Right atrium auricular region (tissue), 2 donors: Measurements from ENCODE around the gene LPCAT4. TPM values are rescaled to one million over a fixed set of nuclear protein-coding genes. Genes with fewer than 3 reads are reported as not detected.
"Not testable (repeated sequence)": the region's sequence is repeated elsewhere in the genome, so short reads cannot be mapped to it uniquely, and the experiment has no call there.

Source experiments
- DNase-seq: peaks from one replicate; pipeline ENCODE4 v3.0.0-alpha.2; 2019; ENCODE audit warnings: low spot score
- H3K27ac ChIP-seq, 2 donors: fragments of 200-600 bp; sonication (generic); 1 replicate in 1 of 2; 2 replicates in 1 of 2; pipeline ENCODE4 v1.5.1; 2016 to 2019
- H3K27me3 ChIP-seq, 2 donors: fragments of 200-600 bp; sonication (generic); one replicate each; pipeline versions ENCODE4 v1.5.1 to v1.6.0; 2017 to 2019
- H3K36me3 ChIP-seq: fragments of 200-600 bp; sonication (generic); one replicate; pipeline ENCODE4 v1.5.1; 2016
- H3K4me1 ChIP-seq, 2 donors: fragments of 200-600 bp; sonication (generic); one replicate each; pipeline versions ENCODE4 v1.5.1 to v1.6.0; 2017 to 2019
- H3K4me3 ChIP-seq, 2 donors: fragments of 200-600 bp; sonication (generic); 1 replicate in 1 of 2; 2 replicates in 1 of 2; pipeline ENCODE4 v1.5.1; 2017 to 2019; ENCODE audit warnings: mild to moderate bottlenecking in 1 of 2, moderate library complexity in 1 of 2
- H3K9me3 ChIP-seq, 2 donors: fragments of 200-600 bp; sonication (generic); one replicate each; pipeline ENCODE4 v1.5.1; 2019
- CTCF ChIP-seq, 2 donors: fragments of 200-600 bp; sonication (generic); IDR thresholded peaks; one replicate each; pipeline ENCODE4 v1.5.1; 2019; ENCODE audit warnings: antibody characterized with exemption in 2 of 2
- total RNA-seq, 2 donors: library from RNA; depleted of rRNA; stranded (reverse); fragments of >200 nt; gene quantifications; one replicate each; pipeline ENCODE4 v1.1.0, GENCODE V29; 2016

Gene LPCAT4
- total RNA-seq, 2 donors from 2014 or later, result 9.2 to 17.5 TPM

- DNase-seq, result no peak
- no peak for TF ChIP-seq CTCF (IDR thresholded peaks at IDR 0.05)
- Histone ChIP-seq H3K4me3 (no peak overlapping the region), H3K27me3 (no peaks in the 10 kb centered on the region), H3K4me1 (no peaks in the 10 kb centered on the region), H3K27ac (no peak overlapping the region), H3K36me3 (no peaks in the 10 kb centered on the region), H3K9me3 (no peaks in the 10 kb centered on the region)
Observed at GRCh38 chr15:34376856-34377255, 9.9 kb upstream of the LPCAT4 start.

- H3K4me1 ChIP-seq, DNase-seq, H3K36me3 ChIP-seq, H3K4me3 ChIP-seq, H3K27me3 ChIP-seq, H3K9me3 ChIP-seq, H3K27ac ChIP-seq: not testable (repeated sequence)
Observed at GRCh38 chr15:34375541-34375940, 8.5 kb upstream of the LPCAT4 start.

GRCh38 chr15:34374816-34375215 is 7.8 kb upstream of the LPCAT4 start:
- Histone ChIP-seq H3K27ac (no peak overlapping the region), H3K9me3 (no peaks in the 10 kb centered on the region), H3K4me1 (no peaks in the 10 kb centered on the region), H3K4me3 (no peak overlapping the region), H3K36me3 (no peaks in the 10 kb centered on the region), H3K27me3 (no peaks in the 10 kb centered on the region)
- no peak for DNase-seq
- TF ChIP-seq CTCF (IDR thresholded peaks at IDR 0.05), result no peak

- H3K27me3 ChIP-seq, result no peaks in the 10 kb centered on the region
- no peaks in the 10 kb centered on the region for H3K9me3 ChIP-seq
- DNase-seq, result no peak
- no peaks in the 10 kb centered on the region for H3K36me3 ChIP-seq
- H3K4me3 ChIP-seq, result no peak overlapping the region
- no peaks in the 10 kb centered on the region for H3K4me1 ChIP-seq
- no peak for TF ChIP-seq CTCF (IDR thresholded peaks at IDR 0.05)
- no peak overlapping the region for H3K27ac ChIP-seq
Observed at GRCh38 chr15:34373951-34374350, 7.0 kb upstream of the LPCAT4 start.

GRCh38 chr15:34370643-34371042 is 3.6 kb upstream of the LPCAT4 start:
- no peaks in the 10 kb centered on the region for H3K36me3 ChIP-seq
- TF ChIP-seq CTCF (IDR thresholded peaks at IDR 0.05), result no peak
- no peak for DNase-seq

GRCh38 chr15:34370129-34370528 is 3.1 kb upstream of the LPCAT4 start:
- Histone ChIP-seq H3K4me3 (no peak overlapping the region), H3K9me3 (no peaks in the 10 kb centered on the region), H3K36me3 (no peaks in the 10 kb centered on the region), H3K27ac (no peak overlapping the region), H3K27me3 (no peaks in the 10 kb centered on the region), H3K4me1 (peaks cover 0 to 24% of the 10 kb centered on the region in 2 donors)
- DNase-seq, result no peak
- no peak for TF ChIP-seq CTCF (IDR thresholded peaks at IDR 0.05)

More at GRCh38 chr15:34370643-34371042, 3.6 kb upstream of the LPCAT4 start:
- no peaks in the 10 kb centered on the region for H3K27me3 ChIP-seq
- H3K9me3 ChIP-seq, result no peaks in the 10 kb centered on the region
- H3K4me3 ChIP-seq, result no peak overlapping the region
- no peak overlapping the region for H3K27ac ChIP-seq
- H3K4me1 ChIP-seq, result peaks cover 0 to 19% of the 10 kb centered on the region in 2 donors
